EL (cell line): Measurements from ENCODE around the gene LIMS4.
"Not testable (repeated sequence)": the region's sequence is repeated elsewhere in the genome, so short reads cannot be mapped to it uniquely, and the experiment has no call there.

Experiments used
- DNase-seq: peaks from one replicate; pipeline ENCODE4 v3.0.0-alpha.2; 2016

The LIMS4 gene, protein sequence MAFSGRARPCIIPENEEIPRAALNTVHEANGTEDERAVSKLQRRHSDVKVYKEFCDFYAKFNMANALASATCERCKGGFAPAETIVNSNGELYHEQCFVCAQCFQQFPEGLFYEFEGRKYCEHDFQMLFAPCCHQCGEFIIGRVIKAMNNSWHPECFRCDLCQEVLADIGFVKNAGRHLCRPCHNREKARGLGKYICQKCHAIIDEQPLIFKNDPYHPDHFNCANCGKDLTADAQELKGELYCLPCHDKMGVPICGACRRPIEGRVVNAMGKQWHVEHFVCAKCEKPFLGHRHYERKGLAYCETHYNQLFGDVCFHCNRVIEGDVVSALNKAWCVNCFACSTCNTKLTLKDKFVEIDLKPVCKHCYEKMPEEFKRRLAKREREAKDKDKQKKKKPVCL

DNA sequence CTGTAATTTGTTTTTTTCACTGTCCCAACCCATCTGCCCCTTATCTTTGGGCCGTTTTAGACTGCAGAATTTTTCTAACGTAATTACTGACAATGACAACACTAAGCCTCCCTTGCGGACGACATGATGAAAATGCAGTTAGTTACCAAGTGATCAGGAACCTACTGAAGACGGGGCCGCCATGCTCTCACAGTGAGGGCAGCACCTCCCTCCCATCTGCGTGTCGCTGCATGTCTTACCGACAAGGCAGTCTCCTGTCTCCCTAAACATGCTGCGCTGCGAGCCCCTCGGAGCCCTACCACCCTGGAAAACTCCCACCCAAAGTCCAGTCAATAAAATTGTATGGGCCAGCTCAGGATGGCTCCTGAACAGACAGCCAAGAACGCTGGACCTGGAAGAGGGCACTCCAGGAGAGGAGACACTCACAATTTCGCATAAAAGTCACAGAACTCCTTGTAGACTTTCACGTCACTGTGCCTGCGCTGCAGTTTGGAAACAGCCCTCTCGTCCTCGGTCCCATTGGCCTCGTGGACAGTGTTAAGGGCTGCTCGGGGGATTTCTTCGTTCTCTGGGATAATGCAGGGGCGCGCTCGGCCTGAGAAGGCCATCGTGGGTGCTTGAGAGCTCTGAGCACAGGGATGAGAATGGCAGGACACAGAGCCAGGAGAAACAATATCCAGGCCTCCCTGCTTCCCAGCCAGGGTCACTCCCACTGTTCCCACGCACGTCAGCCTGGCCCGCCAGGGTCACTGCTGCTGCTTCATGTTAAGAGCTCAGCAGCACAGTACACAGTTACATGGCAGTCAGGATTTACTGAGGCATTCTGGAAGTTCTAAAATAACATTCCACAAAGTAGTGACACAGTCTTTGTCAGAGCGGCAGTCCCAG, at the start of gene LIMS4:
Gene LIMS4, minus strand, starts transcription at position 646 of the 888 bp plus-strand sequence. Its CDS starts 38 bp downstream, at position 608.
- DNase-seq = not testable (repeated sequence)

DNA sequence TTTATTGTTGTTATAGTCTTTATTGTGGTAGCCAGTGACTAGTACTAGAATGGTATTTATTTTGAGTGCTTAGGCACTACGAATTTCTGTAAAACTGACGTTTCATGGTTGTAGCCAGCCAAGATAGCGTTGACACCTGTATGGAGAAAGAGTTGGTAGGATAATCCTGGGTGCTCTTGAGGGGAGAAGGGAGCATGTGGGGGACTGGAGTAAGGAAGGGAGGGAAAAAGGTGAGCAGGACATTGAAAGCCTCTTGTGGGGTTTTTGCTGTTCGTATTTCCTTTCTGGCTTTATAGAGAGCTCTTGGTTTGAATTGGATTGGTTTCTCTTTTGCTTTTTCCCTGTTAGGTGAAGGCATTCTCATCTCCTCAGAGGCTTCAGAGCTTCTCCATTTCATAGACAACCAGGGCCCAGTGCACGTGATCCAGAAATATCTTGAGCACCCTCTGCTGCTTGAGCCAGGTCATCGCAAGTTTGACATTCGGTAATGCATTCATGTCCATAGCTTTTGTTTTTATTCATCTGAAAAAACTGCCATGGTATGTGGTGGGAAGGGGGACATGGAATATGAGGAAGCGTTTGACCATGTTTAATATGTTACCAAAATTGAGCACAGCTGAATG, 27.2 kb upstream of the LIMS4 start:
- not testable (repeated sequence) for DNase-seq

DNA sequence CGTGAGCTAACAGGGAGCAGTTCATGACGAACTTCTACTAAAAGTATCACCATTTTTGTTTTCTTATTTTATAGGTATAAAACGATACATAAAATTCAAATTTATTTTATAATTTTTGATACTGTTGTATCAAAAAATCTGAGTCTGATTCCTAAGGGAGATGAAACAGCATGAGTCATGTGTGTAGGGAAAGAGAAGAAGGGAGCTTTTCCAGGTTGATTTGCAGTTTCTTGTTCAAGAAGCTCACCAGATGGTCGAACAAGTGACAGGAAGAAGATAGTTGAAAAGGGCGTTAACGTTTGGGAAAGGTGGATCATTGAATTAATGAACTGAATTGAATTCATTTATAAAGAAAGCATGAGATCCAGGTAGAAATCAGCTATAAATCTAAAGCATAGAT, 23.4 kb upstream of the LIMS4 start:
- DNase-seq = not testable (repeated sequence)

DNA sequence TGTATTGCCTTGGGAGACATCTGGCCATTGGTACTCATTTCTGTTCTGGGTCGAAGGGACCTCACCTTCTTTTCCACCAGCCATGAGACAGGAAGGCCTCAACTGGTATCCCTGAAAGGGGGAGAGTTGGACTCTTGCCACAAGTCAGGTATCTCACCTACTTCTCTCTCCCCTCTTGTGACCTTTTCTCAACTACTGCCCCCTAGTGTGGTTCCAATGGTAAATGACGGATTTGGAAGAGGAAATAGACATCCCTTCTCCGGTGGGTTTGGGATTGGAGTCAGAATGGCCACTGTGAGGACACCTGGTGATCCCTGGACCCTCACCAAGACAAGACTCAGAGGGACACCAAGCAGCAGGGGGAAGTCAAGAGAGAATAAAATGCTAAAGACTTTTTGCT, 21.9 kb upstream of the LIMS4 start:
- not testable (repeated sequence) for DNase-seq

DNA sequence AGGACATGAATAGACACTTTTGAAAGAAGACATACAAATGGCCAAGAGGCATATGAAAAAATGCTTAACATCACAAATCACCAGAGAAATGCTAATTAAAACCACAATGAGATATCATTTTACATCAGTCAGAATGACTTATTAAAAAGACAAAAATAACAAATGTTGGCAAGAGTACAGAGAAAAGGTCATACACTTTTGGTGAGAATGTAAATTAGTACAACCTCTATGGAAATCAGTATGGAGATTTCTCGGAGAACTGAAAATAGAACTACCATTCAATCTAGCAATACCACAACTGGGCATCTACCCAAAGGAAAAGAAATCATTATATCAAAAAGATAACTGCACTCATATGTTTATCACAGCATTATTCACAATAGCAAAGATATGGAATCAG, 16.4 kb upstream of the LIMS4 start:
- not testable (repeated sequence) for DNase-seq

DNA sequence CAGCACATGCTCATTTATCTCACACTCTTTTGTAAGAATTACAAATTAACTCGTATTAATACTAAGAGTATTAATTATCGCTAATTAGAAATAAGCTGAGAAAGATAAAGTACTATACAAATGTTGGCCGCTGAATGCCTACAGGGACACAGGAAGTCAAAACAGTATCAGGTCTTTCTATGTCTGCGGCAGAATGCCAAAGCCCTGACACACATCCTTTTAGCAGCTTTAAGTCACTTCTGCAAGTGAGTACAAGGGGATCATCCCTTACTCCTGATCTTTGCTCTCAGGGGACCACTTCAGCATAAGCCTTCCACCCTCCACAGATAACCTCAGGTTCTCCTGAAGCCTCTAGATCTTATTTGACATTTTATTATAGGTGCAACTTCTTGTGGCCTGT, 10.1 kb upstream of the LIMS4 start:
- not testable (repeated sequence) for DNase-seq

DNA sequence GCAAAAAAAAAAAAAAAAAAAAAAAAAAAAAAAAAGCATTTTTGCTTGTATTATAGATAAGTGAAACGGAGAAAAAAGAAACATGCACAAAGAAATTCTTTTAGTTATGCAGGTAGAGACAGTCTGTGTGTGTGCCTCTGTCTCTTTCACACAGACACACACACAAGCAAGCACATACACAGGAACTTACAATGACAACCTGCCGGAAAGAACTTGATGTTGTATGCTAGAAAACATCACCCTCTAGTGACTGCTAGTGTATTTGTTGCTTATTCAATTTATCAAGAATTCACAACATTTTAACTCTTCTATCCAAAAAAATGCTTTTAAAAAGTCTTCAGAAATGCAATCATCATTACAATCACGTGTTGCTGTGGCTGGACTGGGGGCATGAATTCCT, 8.6 kb upstream of the LIMS4 start:
- DNase-seq = not testable (repeated sequence)

DNA sequence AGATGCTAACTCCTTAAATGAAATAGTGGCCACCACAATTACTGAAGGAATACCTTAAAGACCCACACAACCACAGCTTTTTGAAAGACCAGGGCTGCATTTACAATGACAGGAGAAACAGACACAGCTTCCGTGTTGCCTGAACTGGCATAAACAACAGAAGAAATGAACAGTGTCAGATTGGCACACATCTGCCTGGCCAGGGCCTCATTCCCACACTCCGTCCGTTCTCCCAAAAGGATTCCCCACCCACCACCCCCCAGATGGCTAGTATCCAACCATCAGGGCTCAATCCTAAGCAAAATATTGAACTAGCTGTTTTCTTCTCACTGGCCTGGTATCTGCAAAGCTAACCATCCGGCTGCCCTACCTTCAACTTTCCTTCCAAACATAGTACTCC, 7.5 kb upstream of the LIMS4 start:
- DNase-seq = not testable (repeated sequence)

DNA sequence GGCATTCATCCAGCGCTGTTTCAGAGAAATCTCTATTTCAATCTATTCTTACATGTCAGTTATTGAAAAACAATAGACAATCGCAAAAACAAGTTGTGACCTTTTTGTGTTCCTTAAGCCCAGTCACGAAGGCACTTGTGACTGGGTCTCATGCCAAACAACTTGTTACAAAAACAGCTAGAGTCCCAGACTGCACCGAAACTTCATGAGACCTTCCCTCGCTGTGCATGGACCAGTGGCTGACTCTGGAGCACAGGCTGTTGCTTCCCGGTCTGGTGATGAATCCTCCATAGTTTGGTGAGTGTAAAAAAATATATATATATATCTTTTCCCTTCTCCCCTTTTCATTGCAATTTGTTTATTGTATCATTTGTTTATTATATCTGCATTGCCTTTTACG, 4.8 kb upstream of the LIMS4 start:
- not testable (repeated sequence) for DNase-seq

DNA sequence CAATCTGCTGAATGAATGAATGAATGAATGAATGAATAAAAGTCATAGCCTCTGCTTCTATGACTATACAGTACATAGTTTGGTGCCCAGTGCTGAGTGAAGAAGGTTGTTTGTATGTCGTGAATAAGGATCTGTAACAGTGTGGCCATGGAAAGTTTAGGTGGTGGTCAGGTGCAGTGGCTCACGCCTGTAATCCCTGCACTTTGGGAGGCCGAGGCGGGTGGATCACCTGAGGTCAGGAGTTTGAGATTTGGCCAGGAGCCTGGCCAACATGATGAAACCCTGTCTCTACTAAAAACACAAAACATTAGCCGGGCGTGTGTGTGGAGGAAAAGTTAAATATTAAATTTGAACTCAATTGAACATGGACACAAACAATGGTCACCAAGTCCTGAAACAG, 4.3 kb upstream of the LIMS4 start:
- DNase-seq = not testable (repeated sequence)

DNA sequence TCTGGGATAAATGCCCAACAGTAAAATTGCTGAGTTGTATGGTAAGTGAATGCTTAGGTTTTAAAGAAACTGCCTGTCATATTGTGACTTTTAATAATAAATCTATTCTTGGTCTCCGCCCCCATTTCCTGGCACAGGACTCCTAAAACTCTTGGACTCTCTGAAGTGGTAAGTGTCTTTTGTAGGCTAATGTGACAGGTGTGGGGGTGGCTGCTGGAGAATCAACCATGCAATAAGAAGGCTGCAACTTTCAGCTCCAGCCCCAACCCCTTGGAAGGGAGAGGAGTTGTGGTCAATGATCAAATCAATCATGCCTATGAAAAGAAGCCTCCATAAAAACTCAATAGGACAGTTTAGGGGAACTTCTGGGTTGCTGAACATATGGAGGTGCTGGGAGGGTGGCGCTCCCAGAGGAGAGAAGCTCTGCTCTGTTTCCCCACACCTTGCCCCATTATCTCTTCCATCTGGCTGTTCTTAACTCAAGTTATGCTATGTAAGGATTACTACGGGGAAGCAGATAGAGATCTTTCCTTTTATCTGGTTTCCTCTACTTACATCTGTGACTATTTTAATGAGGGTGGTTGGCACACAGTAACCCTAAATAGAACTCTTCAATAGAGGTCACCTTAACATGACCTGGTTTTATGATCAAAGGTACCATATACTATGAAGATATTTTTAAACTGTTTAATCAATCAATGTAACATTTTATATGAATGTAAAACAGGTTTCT, 3.2 kb upstream of the LIMS4 start:
- not testable (repeated sequence) for DNase-seq

DNA sequence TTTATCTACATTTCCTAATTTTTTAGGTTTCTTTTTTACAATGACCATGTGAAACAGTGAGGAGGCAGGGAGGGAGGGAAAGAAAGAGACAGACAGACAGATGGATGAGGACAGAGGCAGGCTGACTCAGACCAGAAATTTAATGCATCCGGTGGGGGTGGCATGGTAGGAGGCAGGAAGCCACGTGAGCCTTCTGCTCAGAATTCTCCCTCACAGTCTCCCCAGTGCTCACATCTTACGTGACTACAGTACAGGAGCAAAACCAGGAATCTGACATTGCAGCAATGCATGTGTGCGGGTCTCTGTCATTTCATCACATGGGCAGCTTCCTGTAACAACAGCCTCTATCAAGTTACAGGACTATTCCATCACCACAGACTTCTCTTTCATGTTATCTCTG, 2.3 kb upstream of the LIMS4 start:
- not testable (repeated sequence) for DNase-seq

DNA sequence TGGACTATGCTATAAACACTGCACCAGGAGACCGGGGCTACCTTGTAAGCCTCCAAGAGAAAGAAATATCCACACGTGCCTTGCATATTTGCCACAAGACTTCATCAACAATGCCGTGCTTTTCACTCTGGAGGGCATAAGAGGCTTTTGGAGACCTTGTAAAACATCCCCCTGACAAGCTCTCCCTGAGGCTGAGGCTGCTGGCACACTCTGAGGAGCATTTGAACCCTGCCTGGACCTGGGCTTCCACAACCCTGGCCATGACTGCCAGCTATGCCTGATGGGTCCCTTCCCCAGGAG, 393 bp upstream of the LIMS4 start:
- not testable (repeated sequence) for DNase-seq

DNA sequence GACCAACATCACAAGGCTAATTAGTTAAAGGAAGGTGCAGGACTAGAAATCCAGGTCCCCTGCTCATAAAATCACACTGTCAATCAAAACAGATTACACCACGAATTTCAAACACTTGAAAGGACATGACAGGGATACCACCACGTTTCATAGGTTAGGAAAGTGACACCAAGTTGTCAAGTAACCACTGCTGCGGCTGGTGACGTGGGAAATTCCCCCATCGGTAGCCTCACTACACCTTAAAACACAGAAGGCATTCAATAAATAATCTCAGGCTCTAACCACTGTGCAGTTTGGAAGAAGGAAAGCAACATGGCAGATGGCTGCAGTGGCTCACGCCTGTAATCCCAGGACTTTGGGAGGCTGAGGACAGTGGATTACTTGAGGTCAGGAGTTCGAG, 3.7 kb downstream of the LIMS4 start:
- DNase-seq = not testable (repeated sequence)

DNA sequence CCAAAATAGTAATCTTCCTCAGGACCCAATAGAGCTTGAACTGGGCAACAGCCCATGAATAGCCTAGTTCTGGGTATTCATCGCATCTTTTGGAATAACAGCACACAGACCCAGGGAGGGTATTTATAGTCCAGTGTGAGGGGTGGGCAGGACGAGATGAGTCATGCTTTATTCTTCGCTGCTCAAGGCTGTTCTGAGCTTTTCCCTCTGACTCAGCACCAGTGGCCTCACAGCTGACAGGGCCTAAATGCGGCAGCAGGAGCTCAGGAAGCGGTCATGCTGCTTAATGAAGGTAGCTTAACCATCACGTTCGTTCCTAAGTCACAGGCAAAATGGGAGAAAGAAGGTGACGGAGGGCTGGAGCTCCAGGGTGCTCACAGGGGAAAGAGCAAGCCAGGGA, 7.3 kb downstream of the LIMS4 start:
- not testable (repeated sequence) for DNase-seq

DNA sequence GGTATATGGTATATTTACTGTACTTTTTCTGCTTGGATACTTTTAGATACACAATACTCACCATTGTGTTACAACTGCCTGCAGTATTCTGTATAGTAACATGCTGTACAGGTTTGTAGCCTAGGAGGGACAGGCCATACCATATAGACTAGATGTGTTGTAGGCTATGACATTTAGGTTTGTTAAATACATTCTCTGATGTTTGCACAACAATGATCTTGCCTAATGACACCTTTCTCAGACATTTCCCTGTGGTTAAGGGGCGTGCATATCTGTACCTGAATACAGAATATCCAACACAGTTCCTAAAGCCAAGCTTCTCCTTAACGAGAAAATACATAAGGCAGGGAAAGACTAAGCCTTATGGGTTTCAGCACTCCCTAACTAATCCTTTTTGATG, 10.2 kb downstream of the LIMS4 start:
- DNase-seq = not testable (repeated sequence)

DNA sequence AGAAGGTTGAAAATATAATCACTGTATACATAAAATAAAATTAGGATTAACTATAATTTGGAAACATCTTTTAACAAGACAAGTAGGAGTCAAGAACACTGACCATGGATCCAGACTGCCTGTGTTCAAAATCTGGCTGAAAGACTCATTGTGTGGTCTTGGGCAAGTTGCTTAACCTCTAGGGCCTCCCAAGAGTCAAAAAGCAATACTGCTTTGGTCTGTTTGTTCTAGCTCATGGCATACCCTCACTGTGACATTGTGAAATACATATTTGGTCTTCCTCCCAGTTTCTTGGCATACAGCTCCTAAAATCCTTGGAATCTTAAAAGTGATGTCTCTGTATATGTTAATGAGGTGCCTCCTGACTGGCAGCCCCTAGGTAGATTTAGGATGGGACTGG, 12.3 kb downstream of the LIMS4 start:
- not testable (repeated sequence) for DNase-seq

DNA sequence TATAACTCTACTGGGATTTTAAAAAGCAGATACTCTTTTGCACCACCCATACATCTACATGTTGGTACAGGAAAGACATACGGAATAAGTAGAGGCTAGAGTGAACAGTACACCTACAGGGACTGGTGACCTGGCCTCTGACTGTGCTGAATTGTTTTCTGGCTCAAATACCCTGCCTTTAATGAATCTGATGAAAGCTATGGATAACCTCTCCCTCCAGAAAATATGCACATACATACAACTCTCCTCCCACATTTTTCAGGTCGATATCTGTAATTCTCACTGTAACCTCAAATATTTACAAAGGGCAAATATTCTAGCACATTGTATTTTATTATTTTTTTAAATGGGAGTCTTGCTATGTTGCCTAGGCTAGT, 15.4 kb downstream of the LIMS4 start:
- DNase-seq = not testable (repeated sequence)

DNA sequence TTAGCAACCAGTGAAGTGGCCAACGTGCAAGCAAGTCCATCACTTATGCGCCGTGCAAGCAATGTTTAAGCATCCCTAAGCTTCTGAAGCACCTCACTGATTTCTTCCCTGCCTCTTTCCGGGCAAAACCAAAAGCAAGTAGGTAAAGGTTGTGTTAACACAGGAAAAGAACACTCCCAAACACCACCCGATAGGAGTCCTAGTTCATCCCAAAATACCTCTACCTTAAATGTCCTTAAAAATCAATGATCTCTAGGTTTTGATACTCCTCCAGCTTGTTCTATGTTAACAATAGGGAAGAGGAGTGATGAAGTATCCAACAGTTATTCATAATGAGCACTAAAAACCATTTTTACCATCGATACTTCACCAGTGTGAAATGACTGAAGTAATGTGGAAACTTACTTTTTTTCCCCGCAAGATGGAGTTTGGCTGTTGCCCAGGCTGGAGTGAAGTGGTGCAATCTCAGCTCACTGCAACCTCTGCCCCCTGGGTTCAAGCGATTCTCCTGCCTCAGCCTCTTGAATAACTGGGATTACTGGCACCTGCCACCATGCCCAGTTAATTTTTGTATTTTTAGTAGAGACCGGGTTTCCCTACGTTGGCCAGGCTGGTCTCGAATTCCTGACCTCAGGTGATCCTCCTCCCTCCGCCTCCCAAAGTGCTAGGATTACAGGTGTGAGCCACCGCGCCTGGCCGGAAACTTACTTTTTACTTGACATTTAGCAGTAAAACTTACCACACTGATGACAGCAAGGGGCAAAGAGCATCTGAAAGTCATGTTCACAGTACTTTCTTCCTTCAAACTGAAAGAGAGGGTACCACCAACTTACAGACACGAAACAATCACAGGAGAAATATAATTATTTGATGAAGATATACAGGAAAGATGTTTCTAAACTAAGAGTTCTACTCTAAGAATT, 16.1 kb downstream of the LIMS4 start:
- DNase-seq = not testable (repeated sequence)

DNA sequence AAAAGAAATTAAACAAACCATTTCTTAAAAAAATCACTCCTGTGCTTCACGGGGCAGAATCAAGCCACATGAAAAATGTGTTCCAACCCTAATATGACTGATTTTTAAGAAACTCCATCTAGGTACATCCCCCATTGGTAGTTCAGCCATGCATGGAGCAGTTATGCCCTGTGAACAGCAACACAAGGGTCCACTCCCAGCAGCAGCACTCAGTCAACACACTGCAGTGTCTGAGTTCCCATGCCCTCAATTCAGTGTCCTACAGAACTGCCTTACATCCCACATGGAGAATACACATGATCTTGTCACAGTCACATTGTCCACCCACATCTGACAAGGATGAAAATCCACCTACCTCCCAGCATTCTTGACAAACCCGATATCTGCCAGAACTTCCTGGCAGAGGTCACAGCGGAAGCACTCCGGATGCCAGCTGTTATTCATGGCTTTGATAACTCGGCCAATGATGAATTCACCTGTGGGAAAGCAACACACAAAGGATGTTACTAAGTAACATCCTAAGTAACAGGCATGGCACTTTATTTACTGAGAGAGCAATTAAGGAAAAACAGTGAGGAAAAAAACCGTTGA, 17.4 kb downstream of the LIMS4 start:
- not testable (repeated sequence) for DNase-seq

DNA sequence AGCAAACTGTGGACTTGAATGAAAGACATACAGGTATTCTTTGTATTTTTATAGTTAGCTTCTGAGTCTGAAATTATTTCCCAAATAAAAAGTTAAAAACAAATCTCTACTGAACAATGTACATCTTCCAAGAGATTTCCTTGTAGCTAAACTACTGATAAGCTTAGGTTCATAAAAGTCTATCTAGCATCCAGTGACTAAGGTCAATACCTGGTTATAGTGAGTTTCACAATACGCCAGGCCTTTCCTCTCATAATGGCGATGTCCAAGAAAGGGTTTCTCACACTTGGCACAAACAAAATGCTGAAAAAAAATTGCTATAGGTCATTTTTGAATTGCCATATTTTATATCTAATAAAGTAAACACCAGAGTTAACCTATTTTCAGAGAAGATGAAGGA, 21.7 kb downstream of the LIMS4 start:
- not testable (repeated sequence) for DNase-seq
